Measurements from ENCODE around the gene ODAD3.

GRCh38 chr19:11387162-11388034 lies 47.5 kb downstream of the ODAD3 start:
- TF ChIP-seq EZH2 (IDR thresholded peaks at IDR 0.05) (no peak), POLR2AphosphoS5 (IDR thresholded peaks at IDR 0.05; ENCODE audit: borderline replicate concordance, low read depth, low read length) (no peak)
